Measurements from ENCODE around the gene NCKAP5.
"Not testable (repeated sequence)": the region's sequence is repeated elsewhere in the genome, so short reads cannot be mapped to it uniquely, and the experiment has no call there.

NCKAP5 gene

GRCh38 chr2:133519677-133520076, 48.6 kb downstream of the NCKAP5 start:
- DNase-seq, result not testable (repeated sequence)

DNA sequence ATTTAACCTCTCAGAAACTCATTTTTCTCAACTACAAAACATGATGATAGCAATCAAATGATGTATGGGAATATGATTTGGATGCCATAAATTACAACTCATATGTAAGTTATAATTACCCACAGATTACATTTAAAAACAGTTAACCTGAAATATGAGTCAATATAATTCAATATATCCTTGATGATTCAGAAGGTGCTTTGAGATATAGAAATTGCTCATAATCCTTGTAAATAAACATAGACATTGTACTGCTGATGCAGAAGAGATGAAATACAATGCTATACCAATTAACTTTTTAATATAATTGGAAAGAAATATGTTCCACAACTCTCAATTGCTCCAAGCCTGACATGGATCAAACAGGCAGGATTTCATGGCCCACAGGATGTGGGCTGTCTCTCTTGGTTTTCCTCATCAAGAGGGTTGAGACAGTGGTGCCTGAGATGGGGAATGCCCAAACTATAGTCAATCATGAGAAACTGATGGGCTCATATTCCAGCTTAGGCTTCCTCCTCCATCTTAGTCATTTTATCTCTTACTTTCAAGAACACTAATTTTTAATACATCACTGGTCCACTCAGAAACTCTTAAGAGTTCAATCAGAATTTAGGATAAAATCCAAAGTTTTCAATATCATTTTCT, 49.4 kb downstream of the NCKAP5 start:
- DNase-seq, result no peak

DNA sequence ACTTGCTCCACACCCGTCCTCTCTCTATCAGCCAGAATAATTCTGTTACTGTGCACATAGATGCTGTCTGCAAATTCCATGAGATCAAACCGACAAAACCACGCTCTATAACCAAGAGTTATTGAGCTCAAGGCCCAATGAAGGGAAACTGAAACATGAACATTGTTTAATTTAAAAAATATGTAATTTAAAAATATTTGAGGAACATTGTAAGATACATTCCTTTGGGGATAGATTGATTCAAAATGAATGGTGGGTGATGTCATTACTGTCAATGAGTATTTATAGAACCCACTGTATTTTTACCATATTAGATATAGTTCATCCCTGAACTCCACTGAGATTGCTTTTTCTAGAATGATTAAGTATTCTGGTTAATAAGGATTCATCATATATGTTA, 50.4 kb downstream of the NCKAP5 start:
- no peak for DNase-seq

DNA sequence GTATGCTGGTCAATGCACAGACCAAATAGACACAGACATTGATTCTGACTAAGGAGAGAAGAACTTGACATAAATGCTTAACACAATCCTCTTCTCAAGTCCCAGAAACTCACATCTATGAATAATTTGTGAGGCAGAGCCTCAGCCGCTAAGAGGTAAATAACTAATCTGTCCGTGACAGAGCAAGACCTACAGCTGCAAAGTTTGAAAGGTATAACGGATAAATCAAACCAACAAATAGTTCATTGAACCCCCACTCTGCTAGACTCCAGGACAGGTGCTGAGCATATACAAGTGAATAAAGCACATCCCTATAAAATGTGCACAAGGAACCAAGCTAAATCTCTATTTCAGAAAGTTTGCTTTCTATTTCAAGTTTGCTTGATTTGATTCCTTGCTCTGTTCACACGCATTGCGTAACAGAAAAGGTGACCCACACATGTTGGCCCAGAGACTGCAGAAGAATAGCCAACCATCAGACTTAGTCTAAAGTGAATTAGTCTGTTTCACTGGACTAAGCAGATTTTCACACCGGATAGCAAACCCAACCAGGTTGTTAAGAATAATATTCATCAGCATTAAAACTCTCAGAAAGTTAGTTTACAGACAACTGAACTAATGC, 51.7 kb downstream of the NCKAP5 start:
- DNase-seq, result no peak

- DNase-seq, result no peak
These were observed 53.0 kb downstream of the NCKAP5 start for GRCh38 chr2:133515271-133515670.

DNA sequence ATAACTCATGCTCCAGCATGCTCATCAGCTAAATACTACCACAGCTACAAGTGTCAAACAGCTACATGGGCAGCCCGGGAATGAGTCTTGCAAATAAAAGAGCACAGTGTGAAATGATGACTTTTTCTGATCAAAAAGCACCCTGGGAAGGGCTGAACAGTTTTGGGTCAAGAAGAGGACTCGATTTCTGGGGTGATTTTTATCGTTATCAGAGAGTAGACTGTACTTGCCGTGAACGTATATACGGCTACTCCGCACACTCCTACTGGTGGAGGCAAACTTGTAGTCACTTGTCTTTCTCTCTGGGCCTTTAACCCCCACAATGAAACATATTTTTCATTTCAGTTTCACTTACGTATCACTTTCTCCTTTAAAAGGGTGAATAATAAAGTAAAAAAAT, 54.4 kb downstream of the NCKAP5 start:
- DNase-seq, result no peak

DNA sequence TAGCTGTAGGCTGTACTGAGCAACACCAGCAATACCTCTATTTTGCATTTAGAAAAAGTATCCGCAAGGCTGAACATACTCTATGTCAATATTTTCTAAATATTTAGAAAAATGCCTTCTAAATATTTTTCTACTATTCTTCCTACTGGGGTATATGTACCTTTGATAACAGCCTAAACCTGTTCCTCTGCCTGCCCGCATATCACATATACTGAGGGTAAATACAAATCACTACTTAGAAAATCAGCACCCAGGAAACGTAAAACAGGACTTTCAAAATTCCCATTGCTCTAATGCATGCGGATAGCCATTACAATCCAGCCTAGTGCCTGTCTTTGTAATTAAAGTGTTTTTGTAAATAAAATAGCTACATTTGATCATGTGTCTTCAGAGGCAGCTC, 56.1 kb downstream of the NCKAP5 start:
- no peak for DNase-seq

DNA sequence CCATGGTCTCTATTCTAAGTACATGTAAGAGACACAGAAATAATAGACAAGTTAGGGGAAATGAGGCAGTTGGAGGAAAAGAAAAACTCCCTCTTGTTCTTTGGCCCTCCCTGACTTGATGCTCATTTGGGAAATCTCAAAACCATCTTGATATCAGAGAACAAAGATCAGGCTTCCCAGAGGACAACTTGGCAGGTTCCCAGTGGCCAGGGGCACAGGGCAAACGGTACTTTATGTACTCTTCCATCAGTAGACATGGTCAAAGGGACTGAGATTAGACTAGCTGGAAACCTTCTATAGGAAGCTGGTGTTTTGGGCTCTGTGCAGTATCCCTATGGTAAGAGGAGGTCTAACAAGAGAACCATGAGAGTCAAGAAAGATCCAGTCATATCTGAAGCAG, 56.6 kb downstream of the NCKAP5 start:
- DNase-seq, result no peak

GRCh38 chr2:133509777-133510176, 58.5 kb downstream of the NCKAP5 start:
- no peak for DNase-seq

- DNase-seq, result peak; percentile 3
These were observed 59.6 kb downstream of the NCKAP5 start for GRCh38 chr2:133508546-133509165.

DNA sequence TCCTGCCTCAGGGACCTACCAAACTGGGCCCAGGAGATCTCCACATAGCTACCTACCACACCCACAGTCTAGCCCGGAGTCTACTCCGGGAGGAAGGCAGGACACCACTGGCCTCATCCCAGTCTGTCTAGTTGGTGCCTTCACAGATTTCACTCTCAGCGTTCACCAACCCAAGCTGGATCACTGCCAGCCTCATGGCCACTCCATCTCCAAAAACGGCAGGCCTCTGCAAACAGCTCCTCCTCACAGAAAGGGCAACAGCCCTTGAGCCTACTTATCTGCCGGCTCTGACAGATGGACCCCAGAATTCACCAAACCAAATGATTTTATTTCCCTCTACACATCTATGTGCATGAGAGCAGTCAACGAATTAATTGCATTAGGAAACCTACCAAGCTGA, 61.3 kb downstream of the NCKAP5 start:
- peak; percentile 4 for DNase-seq

- DNase-seq, result no peak
These were observed 63.4 kb downstream of the NCKAP5 start for GRCh38 chr2:133504566-133505505.

DNA sequence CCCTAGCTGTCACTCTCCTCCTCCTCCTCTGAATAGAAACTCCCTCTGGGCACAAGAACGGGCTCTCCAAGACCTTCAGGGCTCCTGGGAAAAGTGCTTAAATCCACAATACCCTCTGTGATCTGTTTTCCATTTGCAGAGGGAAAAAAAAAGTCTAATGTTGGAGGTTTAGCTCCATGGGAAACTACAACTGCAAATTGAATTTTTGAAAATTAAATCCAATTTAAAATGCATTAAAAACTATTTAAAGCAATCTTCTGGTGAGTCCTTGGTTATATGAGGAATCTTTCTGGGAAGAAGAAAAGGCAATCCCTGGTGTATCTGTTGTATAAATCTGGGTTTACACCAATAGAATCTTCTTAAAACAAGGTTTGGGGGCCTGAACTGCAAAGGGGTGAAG, 64.3 kb downstream of the NCKAP5 start:
- no peak for DNase-seq

DNA sequence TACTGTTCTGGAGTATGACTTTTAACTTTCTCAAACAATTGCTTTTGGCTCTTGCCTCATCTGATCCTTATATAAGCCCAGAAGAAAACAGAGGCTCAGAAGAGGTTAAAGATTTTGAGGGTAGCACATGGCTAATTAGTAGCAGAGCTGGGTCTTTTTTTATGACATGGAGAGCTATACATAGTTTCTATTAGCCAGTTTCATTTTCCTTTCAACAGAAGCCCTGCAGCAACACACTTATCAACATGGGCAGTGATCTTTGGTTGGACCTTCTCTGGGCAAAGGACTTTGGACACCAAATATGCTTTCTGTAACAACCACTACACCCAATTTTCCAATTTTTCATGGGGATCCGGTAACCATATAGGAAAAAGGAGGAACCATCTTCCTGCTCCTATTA, 64.9 kb downstream of the NCKAP5 start:
- no peak for DNase-seq

- DNase-seq, result no peak
These were observed 65.6 kb downstream of the NCKAP5 start for GRCh38 chr2:133502678-133503077.

DNA sequence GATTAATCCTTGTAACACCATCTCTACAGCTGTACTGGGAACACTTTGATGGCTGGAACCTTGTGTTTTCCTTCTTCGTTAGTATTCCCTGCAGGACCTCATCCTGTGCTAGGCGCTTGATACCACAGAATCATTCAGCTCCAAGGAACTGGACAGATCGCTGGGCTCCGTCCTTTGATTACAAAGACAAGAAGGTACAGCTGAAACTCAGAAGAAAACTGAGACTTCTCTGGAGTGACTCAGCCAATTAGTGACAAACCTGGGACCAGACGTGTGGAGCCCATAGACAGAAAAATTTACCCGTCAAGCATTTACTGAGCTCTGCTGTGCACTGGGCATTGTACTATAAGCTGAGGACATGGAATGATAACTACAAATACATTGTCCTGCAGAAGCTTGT, 67.3 kb downstream of the NCKAP5 start:
- DNase-seq, result no peak

DNA sequence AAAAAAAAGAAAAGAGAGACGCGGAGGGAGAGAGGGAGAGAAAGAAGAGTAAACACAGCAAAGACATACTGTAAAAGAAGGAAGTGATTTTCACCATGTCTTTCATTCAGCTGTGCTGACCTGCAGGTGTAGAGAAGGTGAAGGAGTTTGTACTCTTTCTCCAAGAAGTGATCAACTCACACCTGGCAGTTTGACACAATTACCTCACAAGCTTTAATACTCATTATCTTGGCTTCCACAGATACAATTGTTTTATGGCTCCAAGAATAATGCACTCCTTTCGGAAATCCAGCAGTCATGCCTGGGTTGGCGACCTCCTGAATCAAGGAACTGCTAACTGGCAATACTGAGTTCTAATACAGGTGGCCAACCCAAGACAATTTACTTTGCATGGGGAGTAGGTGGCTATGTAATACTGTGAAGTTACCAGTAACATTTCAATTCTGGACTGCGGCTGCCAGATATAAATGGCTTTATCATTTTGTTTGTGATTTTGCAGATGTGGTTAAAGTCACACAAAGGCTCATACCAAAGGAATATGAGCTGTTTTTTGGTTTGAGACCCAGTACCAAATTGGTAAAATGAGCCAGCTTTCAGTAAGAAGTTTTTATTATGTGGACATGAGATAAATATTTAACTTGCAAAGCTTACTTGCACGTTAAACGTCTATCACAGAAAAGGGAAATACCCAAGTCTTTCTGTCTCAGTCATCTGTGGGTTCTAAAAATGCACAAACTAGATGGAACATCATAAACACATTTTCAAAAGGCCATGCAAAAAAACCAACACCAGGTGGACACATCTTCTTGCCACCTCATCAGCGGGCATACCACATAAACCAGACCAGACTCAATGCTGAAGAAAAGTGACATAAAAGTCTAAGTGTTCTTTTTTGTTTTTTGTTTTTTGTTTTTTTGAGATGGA, 69.3 kb downstream of the NCKAP5 start:
- DNase-seq, result no peak

DNA sequence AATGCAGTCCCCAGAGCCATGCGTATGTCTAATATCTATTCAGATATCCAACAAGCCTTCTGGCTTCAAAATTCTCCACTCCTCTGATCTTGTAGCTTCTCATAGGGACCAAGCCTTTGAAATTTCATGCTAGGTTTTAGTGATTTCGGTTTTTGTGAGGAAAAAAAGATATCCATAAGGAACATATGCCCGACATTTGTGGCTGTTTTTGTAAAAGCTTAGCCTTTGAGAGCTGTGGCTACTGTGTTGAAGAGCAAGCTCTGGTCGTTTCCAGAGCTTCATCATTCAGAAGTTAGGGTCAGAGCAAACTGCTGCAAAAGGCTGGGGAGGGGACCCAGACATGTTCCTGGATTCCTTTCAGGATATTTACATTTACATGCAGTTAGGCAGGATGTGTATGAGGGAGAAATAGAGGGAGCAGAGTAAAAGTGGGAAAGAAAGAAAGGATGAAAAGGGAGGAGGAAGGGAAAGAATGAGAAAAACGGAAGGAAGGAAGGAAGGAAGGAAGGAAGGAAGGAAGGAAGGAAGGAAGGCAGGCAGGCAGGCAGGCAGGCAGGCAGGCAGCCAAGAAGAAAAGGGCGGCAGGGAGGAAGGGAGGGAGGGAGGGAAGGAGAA, 70.2 kb downstream of the NCKAP5 start:
- no peak for DNase-seq

GRCh38 chr2:133497270-133497893, 70.9 kb downstream of the NCKAP5 start:
- DNase-seq, result no peak

GRCh38 chr2:133496501-133497269, 71.6 kb downstream of the NCKAP5 start:
- no peak for DNase-seq

GRCh38 chr2:133495226-133495625, 73.0 kb downstream of the NCKAP5 start:
- no peak for DNase-seq

Measured in NCI-H510A (cell line).